GM18907 (cell line): ENCODE data around the gene SH2D4B.

Source experiments
- ATAC-seq: cut with Tn5 transposase; IDR thresholded peaks from one replicate; pipeline ENCODE4 v1.9.1; 2021; ENCODE audit warnings: mild to moderate bottlenecking, moderate library complexity; ENCODE audit not compliant: unreplicated experiment

SH2D4B gene

GRCh38 chr10:80585812-80586211 lies 48.1 kb downstream of the SH2D4B start:
- no peak for ATAC-seq

- no peak for ATAC-seq
Observed at GRCh38 chr10:80588546-80588945, 50.8 kb downstream of the SH2D4B start.

- ATAC-seq, result peak; percentile 97
Observed at GRCh38 chr10:80589726-80590373, 52.1 kb downstream of the SH2D4B start.

GRCh38 chr10:80590585-80591125 lies 53.0 kb downstream of the SH2D4B start:
- peak; percentile 5 for ATAC-seq

GRCh38 chr10:80596391-80597257 lies 58.9 kb downstream of the SH2D4B start:
- ATAC-seq, result no peak

GRCh38 chr10:80598084-80598798 lies 60.5 kb downstream of the SH2D4B start:
- ATAC-seq, result peak; percentile 73

- ATAC-seq, result no peak
Observed at GRCh38 chr10:80598951-80599350, 61.2 kb downstream of the SH2D4B start.

- ATAC-seq, result peak; percentile 80
Observed at GRCh38 chr10:80599424-80599847, 61.7 kb downstream of the SH2D4B start.

GRCh38 chr10:80600256-80600655 lies 62.6 kb downstream of the SH2D4B start:
- ATAC-seq, result no peak

- no peak for ATAC-seq
Observed at GRCh38 chr10:80602881-80603280, 65.2 kb downstream of the SH2D4B start.

GRCh38 chr10:80603516-80603915 lies 65.8 kb downstream of the SH2D4B start:
- ATAC-seq, result no peak

GRCh38 chr10:80608706-80609105 lies 71.0 kb downstream of the SH2D4B start:
- ATAC-seq, result no peak

- ATAC-seq, result no peak
Observed at GRCh38 chr10:80609331-80609730, 71.6 kb downstream of the SH2D4B start.

- no peak for ATAC-seq
Observed at GRCh38 chr10:80611481-80612185, 73.9 kb downstream of the SH2D4B start.

GRCh38 chr10:80612261-80612660 lies 74.6 kb downstream of the SH2D4B start:
- no peak for ATAC-seq

- no peak for ATAC-seq
Observed at GRCh38 chr10:80613466-80614170, 75.9 kb downstream of the SH2D4B start.

- ATAC-seq, result no peak
Observed at GRCh38 chr10:80614576-80615416, 77.1 kb downstream of the SH2D4B start.

GRCh38 chr10:80617807-80618206 lies 80.1 kb downstream of the SH2D4B start:
- no peak for ATAC-seq

GRCh38 chr10:80619036-80619435 lies 81.3 kb downstream of the SH2D4B start:
- no peak for ATAC-seq
